Nephron progenitor cell (in vitro differentiated cells): Measurements from ENCODE around the gene GSTP1.

Source experiments
- DNase-seq: peaks from one replicate; pipeline ENCODE4 v3.0.0; 2021
- H3K27ac Mint-ChIP-seq: 2 replicates; pipeline ENCODE4 v1.8.0; 2021; ENCODE audit warnings: mild to moderate bottlenecking, moderate library complexity, mixed read lengths
- H3K27me3 Mint-ChIP-seq: 2 replicates; pipeline ENCODE4 v1.8.0; 2021; ENCODE audit warnings: mild to moderate bottlenecking, low read depth, mixed read lengths; ENCODE audit not compliant: poor library complexity
- H3K36me3 Mint-ChIP-seq: 2 replicates; pipeline ENCODE4 v1.8.0; 2021; ENCODE audit warnings: low read depth, mixed read lengths
- H3K4me1 Mint-ChIP-seq: 2 replicates; pipeline ENCODE4 v1.8.0; 2021; ENCODE audit warnings: mixed read lengths
- H3K4me3 Mint-ChIP-seq: 2 replicates; pipeline ENCODE4 v1.8.0; 2021; ENCODE audit warnings: mild to moderate bottlenecking, moderate library complexity, mixed read lengths
- H3K9me3 Mint-ChIP-seq: 2 replicates; pipeline ENCODE4 v1.8.0; 2021; ENCODE audit warnings: mild to moderate bottlenecking, moderate library complexity, mixed read lengths
- TF ChIP-seq, protein P1 (sequence below): fragments of 200-600 bp; sonication (generic); IDR thresholded peaks from 2 replicates; pipeline ENCODE4 v1.5.0; 2021; ENCODE audit warnings: antibody characterized with exemption

Gene GSTP1

DNA sequence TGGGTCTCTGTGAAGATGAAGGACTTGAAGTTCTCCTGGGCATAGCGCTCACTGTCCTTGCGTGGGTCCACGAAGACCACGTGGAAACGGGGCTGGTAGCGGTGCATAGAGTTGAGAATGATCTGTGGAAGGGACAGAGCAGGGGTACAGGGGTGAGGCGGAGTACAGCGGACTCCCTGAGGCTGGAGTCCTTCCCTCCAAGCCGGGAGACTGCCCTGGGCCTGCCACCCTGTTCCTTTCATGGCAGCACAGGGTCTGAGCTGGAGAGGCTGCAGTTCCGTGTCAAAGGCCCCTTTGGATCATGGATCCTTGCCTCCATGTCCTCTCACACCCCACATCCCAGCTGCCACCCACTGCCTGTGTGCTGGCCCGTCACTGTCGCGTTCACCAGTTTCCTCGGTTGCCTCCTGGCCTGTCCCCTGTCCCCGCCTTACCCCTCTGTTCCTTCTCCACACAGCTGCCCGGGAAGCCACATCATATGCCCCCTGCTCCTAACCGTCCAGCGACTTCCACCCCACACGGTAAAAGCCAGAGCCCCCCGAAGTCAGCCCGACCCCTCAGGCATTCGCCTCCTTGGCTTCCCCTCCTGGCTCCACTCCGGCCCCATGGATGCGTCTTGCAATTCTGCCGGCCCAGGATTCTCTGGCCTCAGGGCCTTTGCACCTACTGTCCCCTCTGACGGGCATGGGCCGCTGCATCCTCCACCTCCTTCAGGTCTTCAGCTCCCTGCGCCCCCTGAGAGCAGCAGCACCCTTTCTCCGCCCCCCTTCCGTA, 49.6 kb downstream of the GSTP1 start:
- Mint-ChIP-seq H3K27ac (no peak overlapping the region), H3K27me3 (peaks cover 4% of the 10 kb centered on the region), H3K9me3 (no peaks in the 10 kb centered on the region), H3K4me3 (no peak overlapping the region), H3K36me3 (no peaks in the 10 kb centered on the region), H3K4me1 (peaks cover 37% of the 10 kb centered on the region)
- no peak for DNase-seq
- TF ChIP-seq, protein P1, sequence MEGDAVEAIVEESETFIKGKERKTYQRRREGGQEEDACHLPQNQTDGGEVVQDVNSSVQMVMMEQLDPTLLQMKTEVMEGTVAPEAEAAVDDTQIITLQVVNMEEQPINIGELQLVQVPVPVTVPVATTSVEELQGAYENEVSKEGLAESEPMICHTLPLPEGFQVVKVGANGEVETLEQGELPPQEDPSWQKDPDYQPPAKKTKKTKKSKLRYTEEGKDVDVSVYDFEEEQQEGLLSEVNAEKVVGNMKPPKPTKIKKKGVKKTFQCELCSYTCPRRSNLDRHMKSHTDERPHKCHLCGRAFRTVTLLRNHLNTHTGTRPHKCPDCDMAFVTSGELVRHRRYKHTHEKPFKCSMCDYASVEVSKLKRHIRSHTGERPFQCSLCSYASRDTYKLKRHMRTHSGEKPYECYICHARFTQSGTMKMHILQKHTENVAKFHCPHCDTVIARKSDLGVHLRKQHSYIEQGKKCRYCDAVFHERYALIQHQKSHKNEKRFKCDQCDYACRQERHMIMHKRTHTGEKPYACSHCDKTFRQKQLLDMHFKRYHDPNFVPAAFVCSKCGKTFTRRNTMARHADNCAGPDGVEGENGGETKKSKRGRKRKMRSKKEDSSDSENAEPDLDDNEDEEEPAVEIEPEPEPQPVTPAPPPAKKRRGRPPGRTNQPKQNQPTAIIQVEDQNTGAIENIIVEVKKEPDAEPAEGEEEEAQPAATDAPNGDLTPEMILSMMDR = no peak

DNA sequence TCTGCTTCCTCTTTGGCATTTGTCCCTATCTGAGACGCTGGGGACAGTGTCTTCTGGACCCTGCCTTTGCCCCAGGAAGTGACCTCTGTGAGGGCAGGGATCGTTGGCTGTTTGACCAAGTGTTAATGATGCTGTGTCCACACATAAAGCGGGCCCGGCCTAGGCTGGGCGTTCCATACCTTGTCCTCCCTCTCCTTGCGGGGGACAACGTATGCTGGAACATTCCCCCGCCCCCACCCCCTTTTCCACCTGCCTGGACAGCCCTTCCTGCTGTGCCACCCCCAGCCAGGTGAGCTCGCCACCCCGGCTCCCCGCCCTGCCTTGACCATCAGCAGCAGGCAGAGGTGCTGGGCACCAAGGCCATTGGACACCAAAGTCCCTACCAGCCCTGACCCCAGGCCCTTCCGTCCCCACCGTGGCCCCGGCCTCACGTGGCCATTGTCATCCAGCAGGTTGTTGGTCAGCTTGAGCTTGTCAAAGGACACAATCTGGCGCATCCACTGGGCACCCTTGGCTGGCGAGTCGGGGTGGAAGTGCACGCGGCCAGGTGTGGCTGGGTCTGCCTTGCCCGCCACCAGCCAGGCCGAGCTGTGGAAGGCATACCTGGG, 50.2 kb downstream of the GSTP1 start:
- H3K4me1 Mint-ChIP-seq = peaks cover 37% of the 10 kb centered on the region
- no peak overlapping the region for H3K4me3 Mint-ChIP-seq
- TF ChIP-seq, protein P1 = no peak
- H3K27ac Mint-ChIP-seq = no peak overlapping the region
- H3K9me3 Mint-ChIP-seq = no peaks in the 10 kb centered on the region
- H3K27me3 Mint-ChIP-seq = peaks cover 4% of the 10 kb centered on the region
- no peak for DNase-seq
- no peaks in the 10 kb centered on the region for H3K36me3 Mint-ChIP-seq

DNA sequence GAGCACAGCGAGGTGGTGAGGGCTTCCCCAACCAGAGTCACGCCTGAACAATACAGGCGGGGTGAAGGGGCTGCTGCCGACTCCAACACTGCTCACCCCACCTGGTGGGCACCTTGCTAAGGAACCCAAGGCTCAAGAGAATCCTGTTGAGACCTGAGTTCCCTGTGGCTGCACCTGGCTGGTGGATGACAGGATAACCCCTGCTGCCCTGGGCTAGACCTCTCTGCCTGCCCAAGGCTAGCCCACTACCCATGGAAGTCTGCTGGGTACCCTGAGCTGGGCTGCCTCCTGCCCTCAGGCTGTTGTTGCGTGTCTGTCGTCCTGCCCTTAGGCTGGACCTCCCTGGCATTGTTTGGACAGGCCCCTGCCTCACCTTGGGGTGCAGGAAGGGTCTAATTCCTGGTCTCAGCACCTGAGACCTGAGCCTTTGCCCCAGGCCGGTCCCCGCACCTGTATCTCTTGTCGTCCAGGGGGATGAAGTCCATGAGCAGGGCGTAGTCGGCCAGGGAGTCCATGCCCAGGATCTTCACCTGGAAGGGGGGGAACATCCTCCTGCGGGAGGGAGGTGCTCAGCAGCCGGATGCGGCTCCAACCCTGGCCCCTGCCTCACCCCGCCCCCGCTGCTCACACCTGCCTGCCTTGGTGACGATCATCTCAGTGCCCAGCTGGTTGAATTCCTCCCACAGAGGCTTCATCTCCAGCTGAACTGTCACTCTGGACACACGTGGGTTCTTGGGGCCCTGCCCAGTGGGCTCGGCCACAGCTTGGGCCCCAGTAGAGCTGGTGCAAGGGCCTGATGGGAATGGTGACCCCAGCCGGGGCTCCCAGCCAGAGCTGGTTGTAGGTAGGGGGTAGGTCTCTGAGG, 51.0 kb downstream of the GSTP1 start:
- Mint-ChIP-seq H3K9me3 (no peaks in the 10 kb centered on the region), H3K4me3 (no peak overlapping the region), H3K27ac (no peak overlapping the region), H3K36me3 (no peaks in the 10 kb centered on the region), H3K4me1 (peaks cover 37% of the 10 kb centered on the region), H3K27me3 (peaks cover 4% of the 10 kb centered on the region)
- TF ChIP-seq, protein P1 = no peak
- DNase-seq = no peak

DNA sequence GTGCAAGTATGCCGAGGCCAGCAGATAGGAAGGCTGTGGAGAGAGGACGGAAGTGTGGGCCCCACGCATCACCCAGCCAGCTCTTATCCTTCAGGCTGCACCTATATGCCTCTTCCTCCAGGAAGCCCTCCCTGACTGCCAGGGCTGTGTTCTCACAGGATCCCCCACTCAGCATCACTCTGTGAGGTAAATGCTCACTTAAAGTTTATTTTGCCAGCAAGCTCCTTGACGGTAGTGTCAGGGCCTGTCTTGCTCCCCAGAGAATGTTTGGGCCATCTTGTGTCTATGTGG, 51.6 kb downstream of the GSTP1 start:
- Mint-ChIP-seq H3K4me3 (no peak overlapping the region), H3K4me1 (peaks cover 38% of the 10 kb centered on the region), H3K36me3 (no peaks in the 10 kb centered on the region), H3K9me3 (no peaks in the 10 kb centered on the region), H3K27me3 (peaks cover 6% of the 10 kb centered on the region), H3K27ac (no peak overlapping the region)
- TF ChIP-seq, protein P1 = no peak
- DNase-seq = no peak
